PC-9 (cell line): ENCODE measurements around the gene ITIH2.

Source experiments
- CTCF ChIP-seq: fragments of 200-600 bp; sonication (generic); conservative IDR thresholded peaks from 2 replicates; pipeline ENCODE4 v1.6.1; 2017; ENCODE audit warnings: mixed run types, antibody characterized with exemption, mild to moderate bottlenecking, moderate library complexity
- EZH2 ChIP-seq: fragments of 200-600 bp; sonication (generic); IDR thresholded peaks from 2 replicates; pipeline ENCODE4 v1.8.0; 2017; ENCODE audit warnings: antibody characterized with exemption, low read depth

DNA sequence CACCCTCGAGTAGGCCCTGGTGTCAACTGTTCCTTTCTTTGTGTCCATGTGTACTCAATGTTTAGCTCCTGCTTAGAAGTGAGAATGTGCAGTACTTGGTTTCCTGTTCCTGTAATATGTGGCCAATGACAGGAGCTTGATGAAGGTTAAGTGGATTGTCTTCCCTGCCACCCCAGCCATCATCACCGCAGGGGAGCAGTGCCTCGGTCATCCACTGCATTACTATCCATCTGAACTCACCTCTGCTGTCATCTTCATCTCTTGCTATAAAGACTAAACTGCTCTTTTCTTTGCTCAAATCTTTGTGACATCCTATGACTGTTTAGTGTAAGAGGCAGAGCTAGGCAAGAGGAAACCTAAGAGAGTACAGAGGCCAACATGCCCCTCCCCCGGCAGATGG, 15.6 kb downstream of the ITIH2 start:
- no peak for TF ChIP-seq CTCF
- no peak for TF ChIP-seq EZH2
